ENCODE data around the gene OR4D10. TPM values are rescaled to one million over a fixed set of nuclear protein-coding genes. Genes with fewer than 3 reads are reported as not detected.

Gene OR4D10
- total RNA-seq = not detected in 2 replicates

DNA sequence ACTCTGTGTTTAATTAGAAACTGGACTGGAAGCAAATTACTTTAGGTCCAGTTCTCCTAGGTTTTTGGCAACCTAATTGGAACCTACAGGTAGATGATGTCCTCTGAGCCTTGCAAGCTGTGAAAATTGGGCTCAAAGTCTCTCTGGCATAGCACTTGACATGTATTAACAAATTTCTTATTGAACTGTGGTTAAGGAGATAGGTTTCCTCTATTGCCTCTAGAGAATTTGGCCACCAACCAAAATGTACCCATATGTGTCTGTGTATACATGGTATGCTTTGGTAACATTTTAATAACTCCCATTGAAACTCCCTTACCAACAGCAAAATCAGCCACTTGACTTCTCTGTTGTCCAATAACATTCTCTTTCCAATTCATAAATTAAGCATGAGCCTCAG, at the start of gene OR4D10:
OR4D10 (plus strand) TSS at position 301 of the 400 bp plus-strand sequence. CDS start 4,115 bp downstream, outside the sequence.

DNA sequence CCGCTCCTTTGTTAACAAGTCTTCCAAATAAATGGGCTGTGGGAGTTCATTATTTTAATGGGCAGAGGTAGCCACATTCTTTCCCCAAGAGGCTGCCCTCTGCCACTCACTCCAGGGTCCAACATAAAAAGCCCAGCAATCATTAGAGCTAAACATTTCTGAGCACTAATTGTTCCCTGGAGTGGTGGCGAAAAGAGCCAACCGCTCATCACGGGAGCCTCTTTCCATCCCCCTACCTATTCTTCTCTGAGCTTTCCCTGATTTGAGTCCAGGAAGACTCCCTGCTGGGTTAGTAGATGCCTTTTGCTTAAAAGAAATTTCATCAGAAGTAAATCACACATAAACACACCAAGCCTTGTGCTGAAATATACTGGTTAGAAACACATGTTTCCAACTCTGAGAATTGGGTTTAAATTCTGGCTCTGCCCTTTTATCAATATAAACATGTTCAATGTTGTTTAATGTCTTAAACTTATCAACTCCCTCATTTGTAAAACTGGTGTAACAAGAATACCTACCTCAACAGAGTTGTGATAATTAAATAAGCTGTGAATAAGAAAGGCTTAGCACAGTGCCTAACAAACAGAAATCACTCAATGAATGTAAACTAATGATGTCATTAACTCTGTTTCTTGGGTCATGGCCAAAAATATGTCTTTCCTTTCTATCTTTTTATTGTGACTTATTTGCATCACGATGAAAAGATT, 46.6 kb upstream of the OR4D10 start, which contains the start of gene OR5A2:
OR5A2 (minus strand) TSS at position 53 of the 707 bp plus-strand sequence. CDS start 3,460 bp downstream, outside the sequence.

DNA sequence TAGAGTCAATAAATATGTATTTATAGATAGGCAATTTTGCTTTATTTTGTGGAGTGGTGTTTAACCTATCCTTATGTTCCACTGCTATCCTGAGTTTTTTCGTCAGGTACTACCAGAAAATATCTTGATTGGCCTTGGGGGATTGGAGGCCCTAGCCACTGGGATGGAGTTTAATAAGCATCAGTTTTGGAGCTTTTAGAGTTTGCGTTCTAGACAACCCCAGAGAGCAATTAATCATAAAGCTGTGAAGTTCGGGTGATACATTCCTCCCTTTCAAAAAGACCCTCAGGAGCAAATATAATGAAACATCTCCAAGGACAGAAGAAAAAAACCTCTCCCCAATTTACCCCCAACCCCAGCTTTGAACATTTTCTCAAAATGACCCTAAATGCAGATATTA, 36.9 kb upstream of the OR4D10 start, which contains the start of gene OR5A1:
OR5A1 (plus strand) TSS at position 301 of the 400 bp plus-strand sequence. CDS start 6,700 bp downstream, outside the sequence.

DNA sequence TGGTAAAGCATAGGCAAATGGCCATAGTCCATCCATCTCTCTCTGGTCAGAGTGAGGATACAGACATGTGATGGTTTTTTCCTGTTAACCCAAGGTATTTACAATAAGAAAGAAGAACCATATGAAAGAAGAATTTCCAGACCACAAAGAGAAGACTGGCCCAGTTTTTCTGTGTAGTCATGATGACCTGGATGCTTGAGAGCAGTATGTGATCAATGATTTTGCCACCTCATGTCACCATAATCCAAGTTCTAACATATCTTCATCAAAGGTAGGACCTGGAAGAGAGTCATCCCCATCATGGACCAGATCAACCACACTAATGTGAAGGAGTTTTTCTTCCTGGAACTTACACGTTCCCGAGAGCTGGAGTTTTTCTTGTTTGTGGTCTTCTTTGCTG, 16.5 kb upstream of the OR4D10 start, which contains the start of gene OR4D6:
OR4D6 (plus strand) TSS at position 301 of the 400 bp plus-strand sequence; CDS start at position 301, 0 bp downstream.

DNA sequence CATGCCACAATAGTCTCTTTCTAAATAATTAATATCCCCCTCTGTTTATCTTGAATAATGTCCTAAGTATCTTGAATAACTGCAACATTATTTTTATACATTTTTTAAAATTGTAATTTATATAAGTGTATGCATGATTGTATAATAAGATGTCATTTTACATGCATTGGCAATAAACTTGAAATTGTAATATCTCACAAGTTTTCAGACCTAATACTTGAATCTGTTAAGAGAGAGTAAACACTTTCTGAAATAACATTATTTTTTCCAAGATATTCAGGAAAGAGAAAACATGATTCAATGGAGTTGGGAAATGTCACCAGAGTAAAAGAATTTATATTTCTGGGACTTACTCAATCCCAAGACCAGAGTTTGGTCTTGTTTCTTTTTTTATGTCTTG, 30.2 kb downstream of the OR4D10 start, which contains the start of gene OR4D11:
OR4D11 (plus strand) TSS at position 301 of the 400 bp plus-strand sequence; CDS start at position 301, 0 bp downstream.

DNA sequence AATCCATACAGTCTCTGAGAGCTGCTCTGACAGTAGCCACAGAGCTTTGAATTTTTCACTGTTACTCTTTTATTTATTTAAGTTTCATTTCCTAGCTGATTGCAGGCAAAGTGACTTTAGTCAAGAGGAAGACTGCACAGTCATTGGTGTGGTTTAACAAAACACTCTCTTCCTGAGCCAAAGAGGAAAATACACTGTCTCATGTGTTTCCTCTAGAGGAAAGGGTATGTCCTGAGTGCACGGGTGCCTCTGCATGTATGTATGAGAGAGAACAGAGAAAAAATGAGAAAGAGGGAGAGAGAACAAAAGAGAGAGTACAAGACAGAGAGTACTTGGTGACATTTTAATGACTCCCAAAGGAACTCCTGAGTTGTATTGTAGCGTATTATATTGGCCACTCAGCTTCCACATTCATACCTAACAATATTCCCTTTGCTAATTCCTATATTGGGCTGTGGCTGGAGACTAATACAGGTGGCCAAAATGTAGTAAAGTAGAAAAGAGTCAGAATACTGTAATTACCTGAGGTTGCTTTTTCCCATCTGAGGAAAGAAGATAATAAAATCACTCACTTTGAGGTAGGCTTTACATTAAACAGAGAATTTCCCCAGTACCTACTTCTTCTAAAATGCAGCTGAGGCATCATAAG, 38.0 kb downstream of the OR4D10 start, which contains the start of gene OR4D9:
OR4D9 (plus strand) TSS at position 599 of the 649 bp plus-strand sequence. CDS start 3,374 bp downstream, outside the sequence.

Other genes with a start within 250 kb of the OR4D10 start
- gene OR5AN1, start 114.4 kb upstream of the OR4D10 start, total RNA-seq = not detected in 2 replicates
- gene OR5A2, start 46.9 kb upstream of the OR4D10 start, total RNA-seq = not detected in 2 replicates
- gene OR5A1, start 36.8 kb upstream of the OR4D10 start, total RNA-seq = not detected in 2 replicates
- gene OR4D6, start 16.4 kb upstream of the OR4D10 start, total RNA-seq = not detected in 2 replicates
- not detected in 2 replicates for gene OR4D11, start 30.3 kb downstream of the OR4D10 start, total RNA-seq
- not detected in 2 replicates for gene OR4D9, start 38.2 kb downstream of the OR4D10 start, total RNA-seq
- 24.9 and 26.6 TPM in 2 replicates for gene OSBP, start 142.5 kb downstream of the OR4D10 start, total RNA-seq
- gene PATL1, start 195.7 kb downstream of the OR4D10 start, total RNA-seq = 2.9 and 7.0 TPM in 2 replicates
- not detected in 2 replicates for gene OR10V1, start 240.5 kb downstream of the OR4D10 start, total RNA-seq